GM12891 (cell line): ENCODE data around the gene FILIP1L.

Source experiments
- DNase-seq: peaks from one replicate; pipeline ENCODE4 v3.0.0; 2011; ENCODE audit warnings: low spot score; ENCODE audit not compliant: insufficient read length
- FAIRE-seq: peaks from 2 replicates; lab custom pipeline; 2011; peaks lifted over from hg19 to GRCh38; lab: Jason Lieb, UNC
- PAX5 ChIP-seq: IDR thresholded peaks from 2 replicates; pipeline ENCODE4 v1.6.1; 2011; ENCODE audit warnings: low read length, moderate library complexity, mild to moderate bottlenecking; ENCODE audit not compliant: insufficient read depth, severe bottlenecking
- POLR2A ChIP-seq: IDR thresholded peaks from 2 replicates; pipeline ENCODE4 v1.6.1; 2011; ENCODE audit warnings: low read depth, low read length, control low read depth
- POLR2AphosphoS5 ChIP-seq: IDR thresholded peaks from 2 replicates; pipeline ENCODE4 v1.6.1; 2011; ENCODE audit warnings: low read depth, low read length, control low read depth
- POU2F2 ChIP-seq: IDR thresholded peaks from 2 replicates; pipeline ENCODE4 v1.6.1; 2011; ENCODE audit warnings: low read depth, mild to moderate bottlenecking, control low read depth, low read length, moderate library complexity
- SPI1 ChIP-seq: IDR thresholded peaks from 2 replicates; pipeline ENCODE4 v1.6.1; 2011; ENCODE audit warnings: low read depth, low read length, control low read depth
- TAF1 ChIP-seq: IDR thresholded peaks from 2 replicates; pipeline ENCODE4 v1.6.1; 2011; ENCODE audit warnings: low read depth, low read length, control low read depth

The FILIP1L gene

DNA sequence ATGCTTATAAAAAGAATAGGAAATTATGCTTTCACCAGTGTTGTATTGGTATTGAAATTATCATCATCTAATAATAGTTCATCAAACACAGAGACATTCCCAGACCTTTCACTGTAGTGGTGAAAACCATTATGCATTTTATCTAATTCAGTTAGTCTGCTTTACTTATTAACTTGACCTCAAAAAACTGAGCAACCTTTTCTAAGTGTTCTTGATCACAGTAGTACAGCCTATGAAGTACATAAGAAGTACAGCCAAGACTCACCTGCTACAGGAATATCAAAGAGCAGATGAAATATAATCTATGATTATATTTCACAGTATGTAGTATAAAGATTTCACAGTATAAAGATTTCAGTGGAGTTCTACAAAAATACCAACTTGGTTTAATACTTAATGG lies 75.2 kb downstream of the FILIP1L start:
- DNase-seq: no peak
- TF ChIP-seq PAX5 (no peak), SPI1 (no peak), TAF1 (no peak), POLR2AphosphoS5 (no peak), POU2F2 (no peak), POLR2A (no peak)
- FAIRE-seq: no peak

- no peak for TF ChIP-seq POLR2AphosphoS5
- TF ChIP-seq PAX5: no peak
- TF ChIP-seq POU2F2: no peak
- no peak for TF ChIP-seq POLR2A
- no peak for TF ChIP-seq TAF1
- TF ChIP-seq SPI1: no peak
- no peak for DNase-seq
- FAIRE-seq: peak; percentile 20
Measured at GRCh38 chr3:100033903-100034471, 80.3 kb downstream of the FILIP1L start.

- TF ChIP-seq POLR2A (no peak), SPI1 (no peak), POU2F2 (no peak), POLR2AphosphoS5 (no peak), TAF1 (no peak), PAX5 (no peak)
- FAIRE-seq (no peak), DNase-seq (no peak)
Measured at GRCh38 chr3:100033184-100033583, 81.1 kb downstream of the FILIP1L start.

DNA sequence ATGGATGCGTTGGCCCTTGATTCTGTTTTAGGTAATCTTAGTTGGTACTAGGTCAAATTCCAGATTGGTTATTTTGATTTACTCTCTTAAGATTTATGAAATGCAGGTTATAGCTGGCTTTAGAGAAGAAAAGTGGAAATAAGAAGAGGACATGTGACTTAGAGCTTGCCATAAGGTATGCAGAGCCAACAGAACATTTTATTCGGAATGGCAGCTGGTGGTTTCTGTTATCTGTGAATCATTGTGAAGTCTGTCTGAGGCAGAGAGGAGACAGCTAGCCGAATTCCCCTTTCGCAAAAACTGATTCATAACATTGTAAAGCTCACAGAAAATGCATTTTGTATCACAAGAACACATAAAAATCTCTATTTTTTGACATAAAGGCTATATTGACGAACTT lies 82.1 kb downstream of the FILIP1L start:
- DNase-seq (no peak), FAIRE-seq (peak; percentile 56)
- no peak for TF ChIP-seq SPI1
- no peak for TF ChIP-seq POU2F2
- no peak for TF ChIP-seq POLR2AphosphoS5
- TF ChIP-seq PAX5: no peak
- no peak for TF ChIP-seq TAF1
- TF ChIP-seq POLR2A: no peak

- DNase-seq (no peak), FAIRE-seq (no peak)
- TF ChIP-seq TAF1 (no peak), POLR2AphosphoS5 (no peak), POLR2A (no peak), PAX5 (no peak), SPI1 (no peak), POU2F2 (no peak)
Measured at GRCh38 chr3:100030914-100031425, 83.3 kb downstream of the FILIP1L start.

DNA sequence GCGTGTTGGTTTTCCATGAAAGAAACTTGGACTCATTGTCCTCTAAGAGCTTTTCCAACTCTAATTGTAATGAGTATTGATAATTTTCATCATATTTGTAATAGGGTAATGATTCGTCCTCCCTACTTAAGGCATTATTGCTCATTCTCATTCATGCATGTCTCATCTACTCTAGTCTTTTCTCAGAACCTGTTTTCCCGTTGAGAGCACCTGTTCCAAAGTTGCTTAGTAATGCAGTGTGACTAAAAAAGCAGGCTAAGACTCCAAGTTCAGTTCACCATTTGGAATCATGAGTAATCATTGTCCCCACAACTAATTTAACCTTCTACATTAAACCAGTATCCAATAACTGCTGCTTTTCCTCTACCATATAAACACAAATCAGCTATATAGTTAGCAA lies 84.0 kb downstream of the FILIP1L start:
- TF ChIP-seq TAF1 (no peak), SPI1 (peak; percentile 43), POLR2AphosphoS5 (no peak), POU2F2 (no peak), POLR2A (no peak), PAX5 (no peak)
- FAIRE-seq (peak; percentile 84), DNase-seq (no peak)

- FAIRE-seq: peak; percentile 28
- DNase-seq: no peak
- TF ChIP-seq SPI1 (no peak), POLR2AphosphoS5 (no peak), POLR2A (no peak), TAF1 (no peak), PAX5 (no peak), POU2F2 (no peak)
Measured at GRCh38 chr3:100029689-100030088, 84.6 kb downstream of the FILIP1L start.

GRCh38 chr3:100029052-100029451 lies 85.2 kb downstream of the FILIP1L start:
- DNase-seq (no peak), FAIRE-seq (no peak)
- TF ChIP-seq SPI1 (no peak), PAX5 (no peak), POU2F2 (no peak), POLR2A (no peak), TAF1 (no peak), POLR2AphosphoS5 (no peak)

- DNase-seq (no peak), FAIRE-seq (peak; percentile 28)
- TF ChIP-seq POLR2A (no peak), PAX5 (no peak), TAF1 (no peak)
Measured at GRCh38 chr3:100027321-100027720, 87.0 kb downstream of the FILIP1L start.

DNA sequence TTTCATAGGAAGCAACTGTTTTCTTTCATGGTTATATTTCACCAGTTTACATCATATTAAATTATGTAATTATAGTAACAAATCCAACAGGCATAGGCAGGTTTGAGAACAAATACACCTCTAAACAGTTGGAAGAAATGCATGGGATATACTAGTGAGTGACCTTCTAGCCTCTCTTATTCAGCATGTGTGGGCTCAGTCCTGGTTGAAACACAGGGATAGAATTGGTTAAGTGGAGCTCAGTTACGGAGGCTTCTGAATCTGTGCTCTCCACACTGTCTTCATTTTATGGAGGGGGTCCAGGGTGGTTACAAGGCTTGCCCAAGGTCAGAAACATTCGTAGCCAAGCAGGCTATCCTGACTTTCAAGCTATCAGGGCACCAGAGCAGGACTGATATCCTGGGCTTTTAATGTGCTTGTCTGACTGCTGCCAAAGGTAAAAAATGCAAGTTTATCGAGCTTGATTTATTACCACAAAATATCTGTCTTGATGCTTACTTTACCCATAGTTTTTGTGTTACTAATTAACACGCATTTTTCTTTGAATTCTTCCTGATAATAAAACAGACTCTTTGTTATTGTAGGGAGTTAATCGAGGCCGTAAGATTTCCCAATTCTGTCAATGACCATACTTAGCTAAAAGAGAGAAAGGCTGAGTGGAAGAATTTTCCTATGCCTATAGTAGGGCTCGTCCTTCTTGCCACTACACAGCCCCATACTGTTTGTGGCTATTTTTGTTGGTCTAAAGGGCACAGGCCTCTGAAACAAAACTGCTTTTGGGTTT lies 89.6 kb downstream of the FILIP1L start:
- DNase-seq (no peak), FAIRE-seq (no peak)
- TF ChIP-seq POLR2AphosphoS5: no peak
- no peak for TF ChIP-seq SPI1
- TF ChIP-seq POU2F2: no peak
- no peak for TF ChIP-seq POLR2A
- TF ChIP-seq TAF1: no peak
- no peak for TF ChIP-seq PAX5
